SK-N-SH (cell line): Measurements from ENCODE around the gene OSBPL8. TPM values are rescaled to one million over a fixed set of nuclear protein-coding genes. Genes with fewer than 3 reads are reported as not detected.

Experiments
- CTCF ChIA-PET: fragments of 300-600, 350-600 bp; formaldehyde crosslinking; extraction: SDS; loops from one replicate; lab custom pipeline; 2021; lab: Yijun Ruan, JAX
- POLR2A ChIA-PET: fragments of 350-600 bp; sonication (Branson Sonifier 250); formaldehyde crosslinking; extraction: SDS; loops from one replicate; lab custom pipeline; 2020; ENCODE audit warnings: antibody characterized with exemption, inconsistent platforms; lab: Yijun Ruan, JAX
- DNase-seq: peaks from one replicate; pipeline ENCODE4 v3.0.0; 2012
- H2AFZ ChIP-seq: fragments of 200-600 bp; sonication (generic); 2 replicates; pipeline ENCODE4 v1.8.1; 2016; ENCODE audit warnings: antibody characterized with exemption, mild to moderate bottlenecking, low read depth
- H3F3A ChIP-seq: fragments of 200-600 bp; sonication (generic); replicated peaks from 2 replicates; pipeline ENCODE3; 2016; ENCODE audit warnings: antibody characterized with exemption, mild to moderate bottlenecking; ENCODE audit not compliant: insufficient read depth
- H3K27ac ChIP-seq, 2 experiments: fragments of 200-500 bp in 1 of 2; fragments of 200-600 bp in 1 of 2; sonication (Bioruptor generic) in 1 of 2; sonication (generic), shearing (Covaris generic) in 1 of 2; 2 replicates each; pipeline versions ENCODE4 v1.5.1 to v1.6.1; 2014 to 2016; ENCODE audit warnings: low read depth in 2 of 2, inconsistent platforms in 1 of 2, low read length in 1 of 2, mild to moderate bottlenecking in 1 of 2, mixed read lengths in 1 of 2
- H3K27me3 ChIP-seq: fragments of 200-600 bp; sonication (generic), shearing (Covaris generic); 2 replicates; pipeline ENCODE4 v1.6.1; 2016; ENCODE audit warnings: mixed run types; ENCODE audit not compliant: insufficient read depth
- H3K36me3 ChIP-seq, 2 experiments: fragments of 200-500 bp in 1 of 2; fragments of 200-600 bp in 1 of 2; sonication (Bioruptor generic) in 1 of 2; sonication (generic) in 1 of 2; replicated peaks in 1 of 2; 2 replicates each; pipeline versions ENCODE3 to v1.5.1; 2014 to 2016; ENCODE audit warnings: low read length in 1 of 2, mild to moderate bottlenecking in 1 of 2; ENCODE audit not compliant: insufficient read depth in 2 of 2, control insufficient read depth in 1 of 2
- H3K4me1 ChIP-seq, 2 experiments: fragments of 200-500 bp in 1 of 2; fragments of 200-600 bp in 1 of 2; sonication (Bioruptor generic) in 1 of 2; sonication (generic), shearing (Covaris generic) in 1 of 2; 2 replicates each; pipeline versions ENCODE4 v1.5.1 to v1.6.1; 2014 to 2016; ENCODE audit warnings: low read depth in 1 of 2, low read length in 1 of 2, mixed run types in 1 of 2; ENCODE audit not compliant: insufficient read depth in 2 of 2, control insufficient read depth in 1 of 2
- H3K4me2 ChIP-seq: fragments of 200-600 bp; sonication (generic), shearing (Covaris generic); 2 replicates; pipeline ENCODE4 v1.6.1; 2017; ENCODE audit warnings: mixed run types
- H3K4me3 ChIP-seq, 2 experiments: fragments of 200-500 bp in 1 of 2; fragments of 200-600 bp in 1 of 2; sonication (Bioruptor generic) in 1 of 2; sonication (generic), shearing (Covaris generic) in 1 of 2; 2 replicates each; pipeline versions ENCODE4 v1.5.1 to v1.8.1; 2014 to 2016; ENCODE audit warnings: low read depth in 2 of 2, inconsistent platforms in 1 of 2, low read length in 1 of 2, mild to moderate bottlenecking in 1 of 2, mixed read lengths in 1 of 2, moderate library complexity in 1 of 2
- H3K79me2 ChIP-seq: fragments of 200-600 bp; sonication (generic); 2 replicates; pipeline ENCODE4 v1.8.1; 2017; ENCODE audit warnings: mild to moderate bottlenecking; ENCODE audit not compliant: insufficient read depth
- H3K9ac ChIP-seq: fragments of 200-600 bp; sonication (generic); 2 replicates; pipeline ENCODE4 v1.6.1; 2017; ENCODE audit warnings: mixed run types
- H3K9me2 ChIP-seq: fragments of 200-600 bp; sonication (generic); 2 replicates; pipeline ENCODE4 v1.6.1; 2017; ENCODE audit warnings: mixed run types
- H3K9me3 ChIP-seq: fragments of 200-600 bp; sonication (generic); 2 replicates; pipeline ENCODE4 v1.6.1; 2017; ENCODE audit warnings: mixed run types, mild to moderate bottlenecking, moderate library complexity
- H4K20me1 ChIP-seq: fragments of 200-600 bp; sonication (generic); 2 replicates; pipeline ENCODE4 v1.6.1; 2017; ENCODE audit warnings: mild to moderate bottlenecking, mixed run types; ENCODE audit not compliant: insufficient read depth
- CTCF ChIP-seq: fragments of 200-600 bp; sonication (generic); IDR thresholded peaks from 2 replicates; pipeline ENCODE4 v1.6.1; 2017; ENCODE audit warnings: antibody characterized with exemption, mild to moderate bottlenecking, moderate library complexity
- ELF1 ChIP-seq: IDR thresholded peaks from 2 replicates; pipeline ENCODE4 v1.4.0; 2012
- EZH2phosphoT487 ChIP-seq: fragments of 200-600 bp; sonication (generic); IDR thresholded peaks from 2 replicates; pipeline ENCODE4 v1.6.1; 2017; ENCODE audit warnings: low read depth, mixed run types, mild to moderate bottlenecking, antibody characterized with exemption, moderate library complexity, borderline replicate concordance
- FOSL2 ChIP-seq: IDR thresholded peaks from 2 replicates; pipeline ENCODE4 v1.4.0; 2012; ENCODE audit warnings: low read depth, mild to moderate bottlenecking, moderate library complexity, borderline replicate concordance
- FOXJ3 ChIP-seq: sonication (generic); formaldehyde crosslinking; IDR thresholded peaks from 2 replicates; pipeline ENCODE4 v1.5.1; 2020; ENCODE audit warnings: mild to moderate bottlenecking, missing genetic modification reagents
- GABPA ChIP-seq: IDR thresholded peaks from 2 replicates; pipeline ENCODE4 v1.4.0; 2012; ENCODE audit warnings: low read depth, mild to moderate bottlenecking
- GATA2 ChIP-seq: sonication (generic); formaldehyde crosslinking; IDR thresholded peaks from 2 replicates; pipeline ENCODE4 v1.5.0; 2020; ENCODE audit warnings: mild to moderate bottlenecking, missing genetic modification reagents
- MXI1 ChIP-seq: IDR thresholded peaks from 2 replicates; pipeline ENCODE4 v1.6.1; 2012; ENCODE audit warnings: mild to moderate bottlenecking, low read depth, low read length, improper control_type of control experiment
- NFIC ChIP-seq: IDR thresholded peaks from 2 replicates; pipeline ENCODE4 v1.4.0; 2012; ENCODE audit warnings: borderline replicate concordance
- PBX3 ChIP-seq: IDR thresholded peaks from 2 replicates; pipeline ENCODE4; 2012
- POLR2AphosphoS5 ChIP-seq: IDR thresholded peaks from 2 replicates; pipeline ENCODE4 v1.6.1; 2012; ENCODE audit warnings: low read depth, low read length
- RCOR1 ChIP-seq: fragments of 150-350 bp; IDR thresholded peaks from 2 replicates; pipeline ENCODE4 v1.6.1; 2017; ENCODE audit warnings: antibody characterized with exemption, low read length
- RXRA ChIP-seq: IDR thresholded peaks from 2 replicates; pipeline ENCODE4 v1.4.0; 2012; ENCODE audit warnings: low read depth, mild to moderate bottlenecking, borderline replicate concordance
- SIN3A ChIP-seq: IDR thresholded peaks from 2 replicates; pipeline ENCODE4 v1.6.1; 2012; ENCODE audit warnings: low read depth, mild to moderate bottlenecking, low read length, moderate library complexity, borderline replicate concordance
- TAF1 ChIP-seq: IDR thresholded peaks from 2 replicates; pipeline ENCODE4 v1.6.1; 2012; ENCODE audit warnings: low read depth, mild to moderate bottlenecking, low read length, moderate library complexity, borderline replicate concordance
- TCF12 ChIP-seq: IDR thresholded peaks from 2 replicates; pipeline ENCODE4 v1.4.0; 2012
- USF1 ChIP-seq: IDR thresholded peaks from 2 replicates; pipeline ENCODE4 v1.4.0; 2012; ENCODE audit warnings: low read depth, borderline replicate concordance
- ZBTB33 ChIP-seq: IDR thresholded peaks from 2 replicates; pipeline ENCODE4 v1.4.0; 2012; ENCODE audit warnings: low read depth, borderline replicate concordance
- WGBS: methylation state at CpG from one replicate; pipeline ENCODE4 v1.1.6; 2017; ENCODE audit warnings: low lambda C conversion rate; 5-methylcytosine and 5-hydroxymethylcytosine counted together
- polyA plus RNA-seq, 3 experiments: library from polyadenylated mRNA; depleted of rRNA; stranded (reverse); fragments of >200 nt; gene quantifications; 2 replicates each; pipeline ENCODE4 v1.2.3, GENCODE V29; 2012

The OSBPL8 gene
- polyA plus RNA-seq, 1 of the 3 experiments (the other 2 are of a cell fraction), result 10.6 TPM

GRCh38 chr12:76457818-76458217, 101.8 kb downstream of the OSBPL8 start (continued):
- TF ChIP-seq EZH2phosphoT487, result no peak
- no peak for TF ChIP-seq CTCF
- no peak for TF ChIP-seq ZBTB33
- no peak for TF ChIP-seq GATA2 (CRISPR knock-in tag)
- TF ChIP-seq POLR2AphosphoS5, result no peak
- TF ChIP-seq NFIC, result no peak
- TF ChIP-seq TAF1, result no peak
- no peak for TF ChIP-seq SIN3A
- TF ChIP-seq MXI1, result no peak
- no peak for TF ChIP-seq GABPA

GRCh38 chr12:76457010-76457409, 102.6 kb downstream of the OSBPL8 start:
- CTCF ChIA-PET, result interaction anchor here (1.1 to 2.4 kb wide), 11 partner anchors 12 to 930 kb away, joined by 3 to 30 read pairs (median 5); partner anchors contain the start of gene BBS10

More at GRCh38 chr12:76457010-76457409, 102.6 kb downstream of the OSBPL8 start:
- no peak overlapping the region for H3K27ac ChIP-seq
- H2AFZ ChIP-seq, result no peak overlapping the region
- peaks cover 69% of the 10 kb centered on the region for H3K79me2 ChIP-seq
- H3K9me3 ChIP-seq, result no peaks in the 10 kb centered on the region
- no peak for TF ChIP-seq ELF1
- no peak for TF ChIP-seq USF1
- no peak for TF ChIP-seq PBX3
- no peak for TF ChIP-seq NFIC
- TF ChIP-seq TCF12, result no peak
- no peak for TF ChIP-seq RCOR1
- TF ChIP-seq RXRA, result no peak
- TF ChIP-seq GATA2 (CRISPR knock-in tag), result no peak
- TF ChIP-seq FOXJ3 (CRISPR knock-in tag), result no peak
- no peak for TF ChIP-seq FOSL2
- TF ChIP-seq EZH2phosphoT487, result no peak
- H3F3A ChIP-seq, result peaks cover 22% of the 10 kb centered on the region
- H4K20me1 ChIP-seq, result no peaks in the 10 kb centered on the region
- POLR2A ChIA-PET, result no interaction called here
- H3K9ac ChIP-seq, result no peak overlapping the region
- WGBS, result 92% methylated on average over 7 of the region's 7 CpGs
- H3K4me1 ChIP-seq, result peaks cover 0 to 7% of the 10 kb centered on the region in 2 experiments; a peak in 2 of 4 replicates
- no peak overlapping the region for H3K4me2 ChIP-seq
- no peak for DNase-seq
- H3K4me3 ChIP-seq, result no peak overlapping the region
- H3K9me2 ChIP-seq, result no peaks in the 10 kb centered on the region
- H3K27me3 ChIP-seq, result no peaks in the 10 kb centered on the region
- peaks cover 0 to 6% of the 10 kb centered on the region in 2 experiments for H3K36me3 ChIP-seq
